ENCODE measurements around the gene SGK2. TPM values are rescaled to one million over a fixed set of nuclear protein-coding genes. Genes with fewer than 3 reads are reported as not detected.

Gene SGK2
- total and polyA plus RNA-seq, 2 of the 13 experiments (the other 11 are each of a cell fraction or from before 2014, with no cell fraction given) = 6.2 to 29.4 TPM

DNA sequence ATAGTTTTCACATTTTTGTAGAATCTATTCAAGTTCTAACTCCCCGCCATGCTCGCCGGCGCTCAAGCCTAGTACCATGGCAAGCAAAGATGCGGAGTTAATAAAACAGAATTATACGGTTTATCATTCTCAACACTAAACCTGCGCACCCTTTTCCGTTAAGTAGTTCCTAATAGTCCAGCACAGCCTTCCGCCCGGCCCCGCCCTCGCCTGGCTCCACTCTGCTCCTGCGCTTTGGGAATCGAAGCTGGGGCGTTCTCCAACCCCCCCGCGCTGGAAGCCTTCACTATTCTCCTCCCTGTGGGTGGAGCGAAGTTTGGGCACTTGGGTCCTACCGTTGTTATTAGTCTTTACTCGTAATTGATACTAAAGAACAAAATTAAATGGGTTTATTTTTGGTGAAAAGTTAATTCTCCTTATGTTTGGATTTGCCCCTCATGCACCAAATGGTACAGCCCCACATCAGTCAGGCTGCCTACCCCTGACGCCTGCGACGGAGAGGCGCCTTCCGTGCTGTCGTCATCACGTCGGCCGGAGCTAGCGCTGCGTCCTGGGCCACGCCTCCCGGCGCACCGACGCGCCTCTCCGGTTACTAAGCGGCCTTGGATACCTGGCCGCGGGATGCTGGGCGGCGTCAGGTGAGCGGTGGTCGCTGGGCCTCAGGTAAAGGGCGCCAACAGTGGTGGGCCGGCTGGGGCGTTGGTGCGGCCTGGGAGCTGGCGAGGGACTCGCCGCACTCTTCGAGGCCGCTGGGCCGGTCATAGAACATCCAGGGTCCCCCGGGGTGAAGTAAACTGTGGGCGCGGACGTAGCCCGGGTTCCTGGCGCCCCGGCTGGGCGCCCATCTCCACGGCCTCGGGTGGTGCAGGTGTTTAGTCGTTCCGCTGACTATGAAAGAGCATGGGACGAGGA, 31.8 kb downstream of the SGK2 start, which contains the start of gene IFT52 (continued):
- TF ChIP-seq, protein P1, sequence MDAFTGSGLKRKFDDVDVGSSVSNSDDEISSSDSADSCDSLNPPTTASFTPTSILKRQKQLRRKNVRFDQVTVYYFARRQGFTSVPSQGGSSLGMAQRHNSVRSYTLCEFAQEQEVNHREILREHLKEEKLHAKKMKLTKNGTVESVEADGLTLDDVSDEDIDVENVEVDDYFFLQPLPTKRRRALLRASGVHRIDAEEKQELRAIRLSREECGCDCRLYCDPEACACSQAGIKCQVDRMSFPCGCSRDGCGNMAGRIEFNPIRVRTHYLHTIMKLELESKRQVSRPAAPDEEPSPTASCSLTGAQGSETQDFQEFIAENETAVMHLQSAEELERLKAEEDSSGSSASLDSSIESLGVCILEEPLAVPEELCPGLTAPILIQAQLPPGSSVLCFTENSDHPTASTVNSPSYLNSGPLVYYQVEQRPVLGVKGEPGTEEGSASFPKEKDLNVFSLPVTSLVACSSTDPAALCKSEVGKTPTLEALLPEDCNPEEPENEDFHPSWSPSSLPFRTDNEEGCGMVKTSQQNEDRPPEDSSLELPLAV (CRISPR knock-in tag; conservative IDR thresholded peaks at IDR 0.05; ENCODE audit: low read depth) = no peak
- TF ChIP-seq, protein P2, sequence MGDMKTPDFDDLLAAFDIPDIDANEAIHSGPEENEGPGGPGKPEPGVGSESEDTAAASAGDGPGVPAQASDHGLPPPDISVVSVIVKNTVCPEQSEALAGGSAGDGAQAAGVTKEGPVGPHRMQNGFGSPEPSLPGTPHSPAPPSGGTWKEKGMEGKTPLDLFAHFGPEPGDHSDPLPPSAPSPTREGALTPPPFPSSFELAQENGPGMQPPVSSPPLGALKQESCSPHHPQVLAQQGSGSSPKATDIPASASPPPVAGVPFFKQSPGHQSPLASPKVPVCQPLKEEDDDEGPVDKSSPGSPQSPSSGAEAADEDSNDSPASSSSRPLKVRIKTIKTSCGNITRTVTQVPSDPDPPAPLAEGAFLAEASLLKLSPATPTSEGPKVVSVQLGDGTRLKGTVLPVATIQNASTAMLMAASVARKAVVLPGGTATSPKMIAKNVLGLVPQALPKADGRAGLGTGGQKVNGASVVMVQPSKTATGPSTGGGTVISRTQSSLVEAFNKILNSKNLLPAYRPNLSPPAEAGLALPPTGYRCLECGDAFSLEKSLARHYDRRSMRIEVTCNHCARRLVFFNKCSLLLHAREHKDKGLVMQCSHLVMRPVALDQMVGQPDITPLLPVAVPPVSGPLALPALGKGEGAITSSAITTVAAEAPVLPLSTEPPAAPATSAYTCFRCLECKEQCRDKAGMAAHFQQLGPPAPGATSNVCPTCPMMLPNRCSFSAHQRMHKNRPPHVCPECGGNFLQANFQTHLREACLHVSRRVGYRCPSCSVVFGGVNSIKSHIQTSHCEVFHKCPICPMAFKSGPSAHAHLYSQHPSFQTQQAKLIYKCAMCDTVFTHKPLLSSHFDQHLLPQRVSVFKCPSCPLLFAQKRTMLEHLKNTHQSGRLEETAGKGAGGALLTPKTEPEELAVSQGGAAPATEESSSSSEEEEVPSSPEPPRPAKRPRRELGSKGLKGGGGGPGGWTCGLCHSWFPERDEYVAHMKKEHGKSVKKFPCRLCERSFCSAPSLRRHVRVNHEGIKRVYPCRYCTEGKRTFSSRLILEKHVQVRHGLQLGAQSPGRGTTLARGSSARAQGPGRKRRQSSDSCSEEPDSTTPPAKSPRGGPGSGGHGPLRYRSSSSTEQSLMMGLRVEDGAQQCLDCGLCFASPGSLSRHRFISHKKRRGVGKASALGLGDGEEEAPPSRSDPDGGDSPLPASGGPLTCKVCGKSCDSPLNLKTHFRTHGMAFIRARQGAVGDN (CRISPR knock-in tag; IDR thresholded peaks at IDR 0.05) = peak; percentile 96
- peak; percentile 84 for TF ChIP-seq ZNF503 (CRISPR knock-in tag; IDR thresholded peaks at IDR 0.05)
- TF ChIP-seq ZNF784 (CRISPR knock-in tag; IDR thresholded peaks at IDR 0.05; ENCODE audit: borderline replicate concordance) = peak; percentile 83
- no peak; the same call in 1 of the 2 replicates for TF ChIP-seq HOMEZ (CRISPR knock-in tag; IDR thresholded peaks at IDR 0.05; ENCODE audit: low read depth)
- 0 out of 2 replicates have a peak, but pooled peaks have one; percentile 84 for TF ChIP-seq SNAI1 (CRISPR knock-in tag; IDR thresholded peaks at IDR 0.05; ENCODE audit: borderline replicate concordance)
- TF ChIP-seq ZNF274 (CRISPR knock-in tag; IDR thresholded peaks at IDR 0.05) = peak; percentile 92
- TF ChIP-seq ZNF558 (CRISPR knock-in tag; IDR thresholded peaks at IDR 0.05; ENCODE audit: borderline replicate concordance) = no peak
- TF ChIP-seq SRSF4 (IDR thresholded peaks at IDR 0.05; ENCODE audit: low read depth, low read length, poor library complexity, severe bottlenecking) = no peak
- TF ChIP-seq SP1 (IDR thresholded peaks at IDR 0.05) = no peak
- peak; percentile 95 for TF ChIP-seq SP1 (CRISPR knock-in tag; IDR thresholded peaks at IDR 0.05)
- TF ChIP-seq THAP11 (CRISPR knock-in tag; IDR thresholded peaks at IDR 0.05) = peak; percentile 90
- peak; percentile 94 for TF ChIP-seq ZBTB38 (CRISPR knock-in tag; IDR thresholded peaks at IDR 0.05)
- TF ChIP-seq, protein P3, sequence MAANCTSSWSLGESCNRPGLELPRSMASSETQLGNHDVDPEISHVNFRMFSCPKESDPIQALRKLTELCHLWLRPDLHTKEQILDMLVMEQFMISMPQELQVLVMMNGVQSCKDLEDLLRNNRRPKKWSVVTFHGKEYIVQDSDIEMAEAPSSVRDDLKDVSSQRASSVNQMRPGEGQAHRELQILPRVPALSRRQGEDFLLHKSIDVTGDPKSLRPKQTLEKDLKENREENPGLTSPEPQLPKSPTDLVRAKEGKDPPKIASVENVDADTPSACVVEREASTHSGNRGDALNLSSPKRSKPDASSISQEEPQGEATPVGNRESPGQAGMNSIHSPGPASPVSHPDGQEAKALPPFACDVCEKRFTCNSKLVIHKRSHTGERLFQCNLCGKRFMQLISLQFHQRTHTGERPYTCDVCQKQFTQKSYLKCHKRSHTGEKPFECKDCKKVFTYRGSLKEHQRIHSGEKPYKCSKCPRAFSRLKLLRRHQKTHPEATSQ (CRISPR knock-in tag; IDR thresholded peaks at IDR 0.05; ENCODE audit: borderline replicate concordance) = peak; percentile 76; the same call in 1 of the 2 replicates

All from HepG2 (cell line).